Measurements from ENCODE around the gene AK8. TPM values are rescaled to one million over a fixed set of nuclear protein-coding genes. Genes with fewer than 3 reads are reported as not detected.

The AK8 gene
- total and polyA plus RNA-seq, 2 of the 4 experiments (the other 2 are of a cell fraction): under 0.01 to 0.09 TPM

GRCh38 chr9:132769906-132770769 lies 107.9 kb downstream of the AK8 start:
- peak overlapping the region; percentile 69; the same call in 1 of the 2 replicates for H2BK20ac ChIP-seq (ENCODE audit: low read depth, low read length)
- H3K4ac ChIP-seq (ENCODE audit: low read depth, low read length): peak overlapping the region; percentile 92
- in situ Hi-C loops (cut with MboI; ENCODE audit: low sequenced_read_pairs): no loop called here
- POLR2A ChIA-PET (ENCODE audit: unreplicated experiment): no interaction called here
- H3K9me3 ChIP-seq (ENCODE audit: control insufficient read depth, insufficient read depth, low read length): peaks cover 2% of the 10 kb centered on the region; the same call in 1 of the 2 replicates
- H3K79me1 ChIP-seq (ENCODE audit: low read depth in 1 of 2, low read length in 2 of 2): no peaks in the 10 kb centered on the region
- dilution Hi-C loops (cut with HindIII; ENCODE audit: low sequenced_read_pairs, unreplicated experiment): no loop called here
- peak overlapping the region; percentile 94 to 98 for H4K8ac ChIP-seq (ENCODE audit: low read depth in 2 of 2, low read length in 2 of 2)
- H3K27me3 ChIP-seq (ENCODE audit: control insufficient read depth, insufficient read depth, low read length): peaks cover 3% of the 10 kb centered on the region
- ATAC-seq (ENCODE audit: low read depth) (peak; percentile 78), DNase-seq (peak; percentile 51)
- H2AK5ac ChIP-seq (ENCODE audit: low read depth, low read length): peak overlapping the region; percentile 10; the same call in 1 of the 2 replicates
- intact Hi-C loops (cut with micrococcal nuclease): loop anchor here (1.0 to 10.0 kb wide), 2 partner anchors 95 to 108 kb away; partner anchors contain the start of genes AK8, GTF3C4 and SPACA9
- H3K27ac ChIP-seq (ENCODE audit: insufficient read depth, low read length): peak overlapping the region; percentile 77
- 3% methylated on average over 12 of the region's 54 CpGs; no CpG with 5 or more reads in 1 of the 2 experiments for WGBS, 2 experiments (ENCODE audit: extremely low coverage in 2 of 2, insufficient read length in 1 of 2)
- no peaks in the 10 kb centered on the region for H3K9me1 ChIP-seq (ENCODE audit: insufficient read depth, low read length)
- BruUV-seq (replicated peaks): no TSS peak
- H3K23ac ChIP-seq (ENCODE audit: low read depth, low read length): peak overlapping the region; percentile 46
- H4K20me1 ChIP-seq (ENCODE audit: insufficient read depth, low read length): no peaks in the 10 kb centered on the region
- peak overlapping the region; percentile 94 for H3K14ac ChIP-seq (replicated peaks; ENCODE audit: low read depth, low read length)
- H3K9ac ChIP-seq (ENCODE audit: low read depth, low read length): peak overlapping the region; percentile 93
- H3K18ac ChIP-seq (ENCODE audit: low read depth, low read length): peak overlapping the region; percentile 90
- no peaks in the 10 kb centered on the region for H3K36me3 ChIP-seq (ENCODE audit: control insufficient read depth, insufficient read depth, low read length)
- CTCF ChIA-PET: interaction anchor here (1.1 kb wide), 1 partner anchor 15 kb away, joined by 3 read pairs; no protein-coding TSS in a partner anchor
- peak overlapping the region; percentile 90 for H2BK120ac ChIP-seq (ENCODE audit: low read depth, low read length)
- H2AK9ac ChIP-seq (replicated peaks; ENCODE audit: low read depth, low read length, poor library complexity): peak overlapping the region; percentile 73
- peak overlapping the region; percentile 83 for H3K4me3 ChIP-seq (ENCODE audit: insufficient read depth, low read depth, low read length)
- H3K4me1 ChIP-seq (ENCODE audit: control insufficient read depth, insufficient read depth, low read length): peaks cover 6% of the 10 kb centered on the region; the same call in 1 of the 2 replicates
- peak overlapping the region; percentile 96 for H4K5ac ChIP-seq (ENCODE audit: low read depth, low read length)
- peak overlapping the region; percentile 94 for H4K91ac ChIP-seq (ENCODE audit: insufficient read depth, low read depth, low read length)
- peak overlapping the region; percentile 9; the same call in 2 of the 3 replicates for H2BK15ac ChIP-seq (ENCODE audit: low read depth, low read length)
- H3K56ac ChIP-seq (ENCODE audit: extremely low read depth, insufficient read depth, low read length): peak overlapping the region; percentile 28
- peak overlapping the region; percentile 96 for H2AFZ ChIP-seq (replicated peaks; ENCODE audit: low read length, poor library complexity)
- peak; percentile 42; the same call in 1 of the 2 replicates for TF ChIP-seq MAZ (IDR thresholded peaks at IDR 0.05; ENCODE audit: borderline replicate concordance, low read depth, low read length)
- TF ChIP-seq MXI1 (IDR thresholded peaks at IDR 0.05; ENCODE audit: borderline replicate concordance, low read depth, low read length): peak; percentile 54; the same call in 1 of the 2 replicates
- no peak for TF ChIP-seq ELK1 (IDR thresholded peaks at IDR 0.05; ENCODE audit: borderline replicate concordance, low read depth, low read length)
- 0 out of 2 replicates have a peak, but pooled peaks have one; percentile 36 for TF ChIP-seq POLR2A (IDR thresholded peaks at IDR 0.05; ENCODE audit: low read depth, low read length)
- peak overlapping the region; percentile 82 for H3K4me2 ChIP-seq (ENCODE audit: low read depth, low read length)
- peak overlapping the region; percentile 31 for H2BK5ac ChIP-seq (ENCODE audit: low read depth, low read length, poor library complexity, severe bottlenecking)

All from IMR-90 (cell line).